ENCODE results near the gene HACL1.

The HACL1 gene

GRCh38 chr3:15528854-15529537, 72.4 kb downstream of the HACL1 start:
- no peak for DNase-seq (ENCODE audit: extremely low read depth in 1 of 2, low read depth in 1 of 2)

DNA sequence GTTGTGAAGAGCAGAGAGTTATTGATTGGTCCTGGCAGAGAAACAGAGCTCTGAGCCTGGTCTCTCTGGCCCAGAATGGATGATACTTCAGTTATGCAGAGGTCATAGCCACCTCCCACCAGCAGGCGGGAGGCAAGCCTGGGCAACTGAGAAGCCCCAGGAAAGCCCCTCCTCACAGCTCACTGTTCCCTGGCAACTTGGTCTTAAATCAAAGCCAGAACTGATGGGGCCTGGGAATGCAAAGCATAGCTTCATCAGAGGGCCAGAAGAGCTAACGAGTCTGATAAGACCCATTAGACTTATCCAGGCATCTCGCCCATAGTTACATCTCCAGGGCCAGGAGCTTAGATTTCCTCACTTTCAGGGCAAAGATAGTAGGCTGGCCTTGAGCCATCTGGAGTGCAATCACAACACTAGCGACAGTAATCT, 74.3 kb downstream of the HACL1 start:
- DNase-seq (ENCODE audit: extremely low read depth in 1 of 2, low read depth in 1 of 2), result no peak

DNA sequence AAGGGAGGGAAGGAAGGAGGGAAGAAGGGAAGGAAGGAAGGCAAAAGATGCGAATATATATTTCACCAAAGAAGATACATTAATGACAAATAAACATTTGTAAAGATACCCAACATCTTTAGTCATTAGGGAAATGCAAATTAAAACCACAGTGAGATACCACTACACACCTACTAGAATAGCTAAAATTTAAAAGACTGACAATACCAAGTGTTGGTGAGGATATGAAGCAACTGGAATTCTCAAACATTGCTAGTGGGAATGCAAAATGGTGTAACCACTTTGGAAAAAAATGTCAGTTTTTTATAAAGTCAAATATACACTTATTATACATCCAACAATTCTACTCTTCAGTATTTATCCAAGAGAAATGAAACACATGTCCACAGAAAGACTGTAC, 75.6 kb downstream of the HACL1 start:
- DNase-seq (ENCODE audit: extremely low read depth in 1 of 2, low read depth in 1 of 2), result no peak

DNA sequence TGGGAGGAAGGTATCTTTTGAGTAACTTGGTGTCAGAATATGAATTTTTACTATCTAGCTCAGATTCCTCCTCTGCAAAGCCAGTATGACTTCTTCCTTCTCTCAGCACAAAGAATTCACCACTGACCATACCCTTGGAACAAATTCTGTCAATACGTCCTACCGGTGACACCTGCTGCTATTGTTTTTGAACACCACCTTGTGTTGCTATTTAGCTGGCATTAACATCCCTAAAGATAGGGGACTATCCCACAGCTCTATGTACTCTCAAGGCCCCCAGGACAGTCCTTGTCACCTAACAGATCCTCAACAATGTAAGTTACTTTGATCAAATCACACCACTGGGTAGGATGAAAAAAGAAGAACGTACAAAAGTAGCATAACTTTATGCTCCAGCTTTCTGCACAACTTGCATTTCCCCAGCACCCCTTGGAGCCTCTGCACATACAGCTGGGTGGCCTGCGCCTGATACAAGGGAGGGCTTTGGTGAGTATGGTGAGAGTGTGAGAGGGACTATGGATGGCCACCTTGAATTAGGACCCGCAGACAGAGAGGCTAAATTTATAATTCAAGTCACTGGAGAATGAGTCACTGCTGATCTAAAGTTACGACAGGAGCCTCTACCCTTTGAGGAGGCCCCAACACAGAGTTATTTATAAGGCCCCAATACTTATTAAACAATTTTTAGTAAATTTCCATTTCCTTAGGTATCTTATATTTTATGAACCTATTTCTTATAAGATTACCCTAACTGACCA, 77.5 kb downstream of the HACL1 start:
- no peak for DNase-seq (ENCODE audit: extremely low read depth in 1 of 2, low read depth in 1 of 2)

DNA sequence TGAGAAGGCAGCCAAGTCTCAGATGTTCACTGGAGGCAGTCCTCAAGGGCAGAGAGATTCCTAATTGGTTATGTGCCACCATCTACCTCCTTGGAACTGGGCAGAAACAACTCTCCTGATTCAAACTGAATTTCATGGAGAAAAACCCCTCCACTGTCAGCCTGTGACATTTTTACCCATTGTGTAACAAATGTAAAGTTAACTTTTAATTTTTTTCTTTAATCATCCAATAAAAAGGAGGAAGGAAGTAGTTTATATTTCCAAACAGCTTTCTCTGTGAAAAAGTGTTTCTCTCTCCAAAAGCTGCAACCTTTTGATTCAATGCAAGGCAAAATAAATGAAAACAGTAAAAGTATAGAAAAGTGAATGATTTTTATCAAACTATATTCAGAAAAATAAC, 79.4 kb downstream of the HACL1 start:
- DNase-seq (ENCODE audit: extremely low read depth in 1 of 2, low read depth in 1 of 2), result no peak

DNA sequence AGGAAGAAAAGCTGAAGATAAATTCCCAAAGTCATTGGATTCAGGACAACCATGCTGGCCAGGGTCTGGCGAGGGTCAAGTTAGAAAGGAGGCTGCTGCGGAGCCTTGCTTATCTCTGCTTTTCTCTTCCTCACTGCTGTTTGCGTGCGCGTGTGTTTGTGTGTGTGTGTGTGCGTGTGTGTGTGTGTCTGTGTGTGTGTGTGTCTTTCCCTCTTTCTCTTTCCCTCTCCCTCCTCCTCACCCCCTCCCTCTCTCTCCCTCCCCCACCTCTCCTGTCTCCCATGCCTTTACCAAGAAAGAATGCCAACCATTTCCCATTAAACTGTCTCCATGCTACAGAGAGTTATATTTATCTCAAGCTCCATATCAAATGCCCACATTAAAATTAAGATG, 79.8 kb downstream of the HACL1 start, which contains the start of gene COLQ:
TSS of gene COLQ (minus strand) at position 134 of the 393 bp plus-strand sequence. CDS start at position 53, 81 bp downstream.
- DNase-seq (ENCODE audit: extremely low read depth in 1 of 2, low read depth in 1 of 2), result no peak

- DNase-seq (ENCODE audit: extremely low read depth in 1 of 2, low read depth in 1 of 2), result no peak
Measured at GRCh38 chr3:15520804-15521572, 80.4 kb downstream of the HACL1 start.

DNA sequence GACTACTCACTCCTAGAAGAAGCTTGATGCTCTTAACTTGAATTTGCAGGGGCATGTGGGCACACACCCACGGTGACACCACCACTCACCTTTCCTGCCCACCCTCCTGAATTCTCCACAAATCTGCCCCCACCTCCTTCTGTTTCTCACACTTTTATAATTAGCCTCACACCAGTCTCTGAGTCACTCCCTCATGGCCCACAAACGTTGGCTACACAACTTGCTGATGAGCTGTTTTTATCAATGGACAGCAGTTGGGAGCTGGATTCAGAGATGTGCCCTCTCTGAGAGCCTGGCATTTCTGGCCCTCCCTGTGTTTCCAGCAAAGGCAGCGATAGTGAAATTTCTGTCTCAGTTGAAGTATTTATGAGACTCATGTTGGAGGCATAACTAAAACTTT, 81.2 kb downstream of the HACL1 start:
- DNase-seq (ENCODE audit: extremely low read depth in 1 of 2, low read depth in 1 of 2), result no peak

- no peak for DNase-seq (ENCODE audit: extremely low read depth in 1 of 2, low read depth in 1 of 2)
Measured at GRCh38 chr3:15519096-15519495, 82.3 kb downstream of the HACL1 start.

DNA sequence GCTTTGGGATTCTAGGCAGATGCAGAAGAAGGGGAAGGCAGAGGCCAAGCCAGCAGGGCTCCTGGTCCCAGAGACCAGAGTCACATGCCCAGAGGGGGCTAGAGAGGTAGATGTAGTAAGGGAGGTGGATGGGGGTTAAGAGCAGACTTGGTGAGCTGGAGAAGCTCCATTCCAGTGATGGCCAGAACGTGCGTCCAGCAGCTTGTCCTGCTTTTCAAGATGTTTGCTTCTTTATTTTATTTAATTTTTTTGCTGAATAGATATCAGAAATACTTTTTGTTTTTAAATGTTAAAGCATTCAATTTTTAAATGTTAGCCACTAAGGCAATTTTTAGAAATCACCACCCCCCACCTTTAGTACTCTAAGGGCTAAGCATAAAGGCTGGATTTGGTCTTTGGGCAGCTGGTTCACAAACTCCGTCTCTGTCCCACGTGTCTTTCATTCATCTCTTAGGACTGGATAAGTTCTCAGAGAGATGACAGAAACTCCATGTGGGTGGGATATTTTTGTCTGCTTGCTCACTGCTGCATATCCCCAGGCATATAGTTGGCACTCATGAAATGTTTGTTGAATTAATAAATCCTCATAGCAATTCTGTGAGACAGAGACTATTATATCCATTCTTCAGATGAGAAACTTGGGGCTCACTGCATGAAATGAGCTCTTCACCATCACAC, 86.6 kb downstream of the HACL1 start:
- DNase-seq (ENCODE audit: extremely low read depth in 1 of 2, low read depth in 1 of 2), result no peak

DNA sequence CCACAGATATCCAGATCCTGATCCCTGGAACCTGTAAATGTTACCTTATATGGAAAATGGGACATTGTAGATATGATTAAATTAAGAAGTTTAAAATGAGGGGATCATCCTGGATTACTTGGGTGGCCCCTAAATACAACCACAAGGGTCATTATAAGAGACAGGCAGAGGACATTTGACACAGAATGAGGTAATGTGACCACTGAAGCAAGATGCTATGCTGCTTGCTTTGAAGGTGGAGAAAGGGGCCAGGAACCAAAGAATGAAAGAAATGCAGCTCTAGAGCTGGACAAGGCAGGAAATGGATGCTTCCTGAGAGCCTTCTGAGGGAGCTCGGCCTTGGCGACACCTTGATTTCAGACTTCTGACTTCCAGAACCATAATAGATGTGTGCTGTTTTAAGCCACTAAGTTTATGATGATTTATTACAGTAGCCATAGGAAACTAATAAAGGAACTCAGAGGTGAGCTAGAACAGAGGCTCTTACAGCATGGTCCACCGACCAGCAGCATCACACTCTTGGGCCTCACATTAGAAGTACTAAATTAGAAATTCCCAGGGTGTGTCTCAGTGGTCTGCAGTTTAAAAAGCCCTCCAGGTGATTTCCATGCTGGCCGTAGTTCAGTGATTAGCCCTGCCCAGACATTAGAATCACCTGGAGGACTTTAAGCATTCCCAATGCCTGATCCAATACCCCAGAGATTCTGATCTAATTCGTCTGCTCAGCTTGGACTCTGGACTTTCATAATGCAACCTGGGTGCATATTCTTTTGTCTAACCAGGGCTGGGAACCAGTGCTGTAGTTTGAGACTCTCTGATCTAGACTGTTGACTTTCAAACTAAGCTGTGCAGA, 87.3 kb downstream of the HACL1 start:
- no peak for DNase-seq (ENCODE audit: extremely low read depth in 1 of 2, low read depth in 1 of 2)

DNA sequence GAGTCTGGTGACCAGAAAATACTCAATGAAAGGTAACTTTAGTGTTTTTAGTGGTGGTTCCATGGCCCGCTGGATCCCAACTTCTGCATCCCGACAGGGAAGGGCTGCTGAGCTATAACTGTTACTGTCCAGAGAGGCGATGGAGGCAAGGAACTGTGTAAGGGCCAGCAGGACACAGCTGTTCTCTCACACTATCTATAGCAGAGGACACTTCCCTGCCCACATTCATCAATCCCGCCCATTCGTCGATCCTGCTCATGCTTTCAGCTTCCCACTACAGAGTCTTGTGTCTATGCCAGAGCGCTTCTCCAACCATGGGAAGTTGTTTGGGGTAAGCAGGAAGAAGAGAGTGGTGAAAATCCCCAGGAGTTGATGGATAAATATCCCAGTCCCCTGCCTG, 88.3 kb downstream of the HACL1 start:
- no peak for DNase-seq (ENCODE audit: extremely low read depth in 1 of 2, low read depth in 1 of 2)

- DNase-seq (ENCODE audit: extremely low read depth in 1 of 2, low read depth in 1 of 2), result no peak
Measured at GRCh38 chr3:15512166-15512565, 89.2 kb downstream of the HACL1 start.

DNA sequence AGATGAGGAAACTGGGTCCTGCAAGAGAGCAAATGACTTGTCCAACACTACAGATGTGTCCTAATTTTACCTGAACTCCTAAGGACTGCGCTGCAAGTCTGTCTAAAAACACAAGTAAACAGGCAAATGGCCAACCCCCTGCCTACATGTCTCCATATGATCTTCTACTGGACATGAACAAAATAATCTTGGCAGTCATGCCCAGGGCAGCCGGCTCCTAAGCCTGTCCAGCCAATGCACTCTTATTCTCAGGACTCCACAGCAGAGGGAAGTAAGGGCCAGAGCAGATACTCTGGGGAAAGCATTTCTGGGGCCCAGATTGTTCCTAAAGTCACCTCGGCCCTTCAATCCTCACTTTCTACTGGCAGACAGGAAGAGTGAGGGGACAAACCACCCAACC, 90.2 kb downstream of the HACL1 start:
- no peak for DNase-seq (ENCODE audit: extremely low read depth in 1 of 2, low read depth in 1 of 2)
